Adrenal gland (tissue), 5 donors: ENCODE measurements around the gene TRPM5.

ENCODE experiments used
- POLR2A ChIP-seq, 2 donors: fragments of 450-650 bp; IDR thresholded peaks; one replicate each; pipeline ENCODE4 v1.6.1; 2017; ENCODE audit warnings: antibody characterized with exemption in 2 of 2, mild to moderate bottlenecking in 2 of 2, moderate library complexity in 1 of 2
- TF ChIP-seq, protein P1 (sequence below), 6 experiments: fragments of 450-650 bp in 4 of 6; fragments of 200-600 bp in 2 of 6; sonication (generic) in 1 of 6; IDR thresholded peaks; 1 replicate in 5 of 6; 2 replicates in 1 of 6; pipeline versions ENCODE4 v1.5.1 to v1.8.0; 2016 to 2021; ENCODE audit warnings: antibody characterized with exemption in 6 of 6, mild to moderate bottlenecking in 2 of 6, moderate library complexity in 1 of 6
- donor health status: DM: no; HTN: no; CAD: no.

DNA sequence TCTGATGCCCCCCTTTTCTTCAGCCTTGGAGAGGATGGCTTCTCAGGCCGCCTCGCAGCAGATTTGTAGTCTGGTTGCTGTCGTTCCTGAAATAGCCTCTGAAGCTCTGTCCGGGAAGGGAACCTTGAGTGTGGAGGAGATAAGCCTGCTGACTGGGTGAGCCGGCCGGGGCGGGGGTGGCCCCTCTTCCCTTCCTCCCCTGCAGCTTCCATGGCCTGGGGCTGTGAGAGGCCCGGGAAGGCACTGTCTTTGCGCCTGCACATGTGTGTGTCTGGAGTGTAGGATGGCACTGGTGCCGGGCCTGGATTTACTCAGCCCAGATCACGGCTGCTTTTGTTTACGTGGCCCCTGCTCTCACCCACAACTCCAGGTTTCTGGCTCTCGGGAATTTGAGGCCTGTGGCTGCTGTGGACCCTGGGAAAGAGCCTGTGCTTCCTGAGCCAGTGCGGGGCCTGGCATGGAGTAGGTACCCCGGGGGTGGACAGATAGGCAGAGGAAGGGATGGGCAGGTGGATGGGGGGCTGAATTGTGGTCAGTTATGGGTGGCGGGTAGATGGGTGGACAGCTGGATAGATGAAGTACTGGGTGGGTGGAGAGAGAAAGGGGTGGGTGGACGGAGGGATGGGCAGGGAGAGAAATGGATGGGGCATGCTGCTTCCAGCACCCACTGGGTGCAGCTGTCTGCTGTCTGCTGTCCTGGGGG, 17.1 kb upstream of the TRPM5 start:
- TF ChIP-seq POLR2A (IDR thresholded peaks at IDR 0.05) = peak; percentile 15 to 88
- TF ChIP-seq, protein P1, sequence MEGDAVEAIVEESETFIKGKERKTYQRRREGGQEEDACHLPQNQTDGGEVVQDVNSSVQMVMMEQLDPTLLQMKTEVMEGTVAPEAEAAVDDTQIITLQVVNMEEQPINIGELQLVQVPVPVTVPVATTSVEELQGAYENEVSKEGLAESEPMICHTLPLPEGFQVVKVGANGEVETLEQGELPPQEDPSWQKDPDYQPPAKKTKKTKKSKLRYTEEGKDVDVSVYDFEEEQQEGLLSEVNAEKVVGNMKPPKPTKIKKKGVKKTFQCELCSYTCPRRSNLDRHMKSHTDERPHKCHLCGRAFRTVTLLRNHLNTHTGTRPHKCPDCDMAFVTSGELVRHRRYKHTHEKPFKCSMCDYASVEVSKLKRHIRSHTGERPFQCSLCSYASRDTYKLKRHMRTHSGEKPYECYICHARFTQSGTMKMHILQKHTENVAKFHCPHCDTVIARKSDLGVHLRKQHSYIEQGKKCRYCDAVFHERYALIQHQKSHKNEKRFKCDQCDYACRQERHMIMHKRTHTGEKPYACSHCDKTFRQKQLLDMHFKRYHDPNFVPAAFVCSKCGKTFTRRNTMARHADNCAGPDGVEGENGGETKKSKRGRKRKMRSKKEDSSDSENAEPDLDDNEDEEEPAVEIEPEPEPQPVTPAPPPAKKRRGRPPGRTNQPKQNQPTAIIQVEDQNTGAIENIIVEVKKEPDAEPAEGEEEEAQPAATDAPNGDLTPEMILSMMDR (IDR thresholded peaks at IDR 0.05) = no peak
